OCI-LY7 (cell line): ENCODE measurements around the gene LRRC8C. TPM values are rescaled to one million over a fixed set of nuclear protein-coding genes. Genes with fewer than 3 reads are reported as not detected.

ENCODE experiments used
- BruUV-seq: library from RNA; stranded (reverse); fragments of 400-500 nt; replicated peaks from 2 replicates; lab custom pipeline; 2021; lab: Mats Ljungman, UMichigan
- CTCF ChIA-PET: fragments of 300-600 bp; sonication (Branson Sonifier 250); formaldehyde crosslinking; loops from one replicate; lab custom pipeline; 2022; ENCODE audit warnings: antibody characterized with exemption; ENCODE audit not compliant: unreplicated experiment; lab: Charles Lee
- POLR2A ChIA-PET: fragments of 300-600 bp; sonication (Branson Sonifier 250); formaldehyde crosslinking; loops from one replicate; lab custom pipeline; 2022; ENCODE audit warnings: antibody characterized with exemption; lab: Charles Lee
- DNase-seq: peaks from one replicate; pipeline ENCODE4 v3.0.0-alpha.2; 2015; ENCODE audit warnings: low spot score
- H2AFZ ChIP-seq: fragments of 200-600 bp; sonication (generic), shearing (Covaris generic); 2 replicates; pipeline ENCODE4 v1.6.1; 2014; ENCODE audit warnings: mild to moderate bottlenecking, antibody characterized with exemption, low read length, moderate library complexity
- H3K27ac ChIP-seq: fragments of 200-600 bp; sonication (generic); 2 replicates; pipeline ENCODE4 v1.5.1; 2014; ENCODE audit warnings: mixed run types, low read depth, mild to moderate bottlenecking, moderate library complexity, low read length, inconsistent platforms; ENCODE audit not compliant: poor library complexity, severe bottlenecking
- H3K36me3 ChIP-seq: fragments of 200-600 bp; sonication (generic); 2 replicates; pipeline ENCODE4 v1.6.1; 2014; ENCODE audit warnings: mild to moderate bottlenecking, antibody characterized with exemption, low read length, moderate library complexity, mixed read lengths; ENCODE audit not compliant: insufficient read depth
- H3K4me1 ChIP-seq: fragments of 200-600 bp; sonication (generic); 2 replicates; pipeline ENCODE4 v1.5.1; 2014; ENCODE audit warnings: mild to moderate bottlenecking, low read length; ENCODE audit not compliant: insufficient read depth, poor library complexity, severe bottlenecking
- H3K4me2 ChIP-seq: fragments of 200-600 bp; sonication (generic); 2 replicates; pipeline ENCODE4 v1.6.1; 2014; ENCODE audit warnings: mild to moderate bottlenecking, low read length
- H3K4me3 ChIP-seq: fragments of 200-600 bp; sonication (generic); 2 replicates; pipeline ENCODE4 v1.5.1; 2014; ENCODE audit warnings: mild to moderate bottlenecking, low read depth, low read length; ENCODE audit not compliant: poor library complexity, severe bottlenecking
- H3K79me2 ChIP-seq: fragments of 200-600 bp; sonication (generic); 2 replicates; pipeline ENCODE4 v1.6.1; 2016; ENCODE audit warnings: low read depth, mild to moderate bottlenecking, low read length, moderate library complexity, mixed read lengths; ENCODE audit not compliant: insufficient read depth
- H3K9me2 ChIP-seq: fragments of 200-600 bp; sonication (generic); 2 replicates; pipeline ENCODE4 v1.6.1; 2016; ENCODE audit warnings: mild to moderate bottlenecking, low read length, mixed read lengths; ENCODE audit not compliant: insufficient read depth
- H3K9me3 ChIP-seq: fragments of 200-600 bp; sonication (generic); 2 replicates; pipeline ENCODE4 v1.6.1; 2014; ENCODE audit warnings: mild to moderate bottlenecking, mixed run types, low read length, mixed read lengths
- H4K20me1 ChIP-seq: fragments of 200-600 bp; sonication (generic); 2 replicates; pipeline ENCODE4 v1.6.1; 2014; ENCODE audit warnings: mild to moderate bottlenecking, antibody characterized with exemption, low read length, moderate library complexity, mixed read lengths; ENCODE audit not compliant: insufficient read depth
- CTCF ChIP-seq: fragments of 200-600 bp; sonication (generic); conservative IDR thresholded peaks from 2 replicates; pipeline ENCODE4 v1.5.1; 2014; ENCODE audit warnings: mild to moderate bottlenecking, antibody characterized with exemption, low read length, moderate library complexity, mixed read lengths
- EZH2phosphoT487 ChIP-seq: fragments of 200-600 bp; sonication (generic); IDR thresholded peaks from 2 replicates; pipeline ENCODE4 v1.6.1; 2018; ENCODE audit warnings: low read depth, borderline replicate concordance, mild to moderate bottlenecking, mixed run types, antibody characterized with exemption, low read length, moderate library complexity, mixed read lengths
- intact Hi-C: fragments of 100-400 bp; cut with micrococcal nuclease; formaldehyde crosslinking; loops from one replicate; pipeline ENCODE4 v1.10.0; 2022; ENCODE audit not compliant: unreplicated experiment
- total RNA-seq, 2 experiments: library from RNA; depleted of rRNA in 1 of 2; stranded (reverse); fragments of >200 nt in 1 of 2; shearing (Covaris generic) in 1 of 2; gene quantifications; 2 replicates each; pipeline ENCODE4 v1.2.3, GENCODE V29; 2014 to 2022

The LRRC8C gene
- total RNA-seq, 2 experiments from 2014 or later: 6.0 to 9.0 TPM

- H3K9me2 ChIP-seq: no peaks in the 10 kb centered on the region
- intact Hi-C loops: no loop called here
- no peak overlapping the region for H3K4me3 ChIP-seq
- no peaks in the 10 kb centered on the region for H3K36me3 ChIP-seq
- no TSS peak for BruUV-seq
- no peaks in the 10 kb centered on the region for H3K4me1 ChIP-seq
- H4K20me1 ChIP-seq: no peaks in the 10 kb centered on the region
- H3K27ac ChIP-seq: no peak overlapping the region
- no peaks in the 10 kb centered on the region for H3K9me3 ChIP-seq
- H2AFZ ChIP-seq: no peak overlapping the region
- no peaks in the 10 kb centered on the region for H3K79me2 ChIP-seq
- ChIA-PET POLR2A (interaction anchor here (0.6 to 1.1 kb wide), 4 partner anchors 9 to 384 kb away, joined by 3 read pairs; no protein-coding TSS in a partner anchor), CTCF (no interaction called here)
- DNase-seq: no peak
- H3K4me2 ChIP-seq: no peak overlapping the region
- TF ChIP-seq CTCF (no peak), EZH2phosphoT487 (no peak)
Measured at GRCh38 chr1:89622895-89623294, 10.0 kb upstream of the LRRC8C start.

GRCh38 chr1:89624314-89624713, 8.6 kb upstream of the LRRC8C start:
- no TSS peak for BruUV-seq
- TF ChIP-seq CTCF: no peak
- TF ChIP-seq EZH2phosphoT487: no peak
- Histone ChIP-seq H3K4me2 (no peak overlapping the region), H3K4me3 (no peak overlapping the region), H2AFZ (no peak overlapping the region), H3K36me3 (no peaks in the 10 kb centered on the region), H3K4me1 (no peaks in the 10 kb centered on the region), H3K9me3 (no peaks in the 10 kb centered on the region), H4K20me1 (no peaks in the 10 kb centered on the region), H3K27ac (no peak overlapping the region), H3K79me2 (no peaks in the 10 kb centered on the region), H3K9me2 (no peaks in the 10 kb centered on the region)
- intact Hi-C loops: no loop called here
- ChIA-PET POLR2A (interaction anchor here (0.5 to 14.0 kb wide), 3 partner anchors 17 to 326 kb away, joined by 4 to 90 read pairs (median 5); no protein-coding TSS in a partner anchor), CTCF (no interaction called here)
- DNase-seq: no peak

GRCh38 chr1:89624715-89625323, 8.1 kb upstream of the LRRC8C start:
- ChIA-PET POLR2A (interaction anchor here (1.6 to 14.0 kb wide), 2 partner anchors 17 to 137 kb away, joined by 4 to 90 read pairs; no protein-coding TSS in a partner anchor), CTCF (no interaction called here)
- Histone ChIP-seq H3K9me2 (no peaks in the 10 kb centered on the region), H3K4me3 (no peak overlapping the region), H2AFZ (no peak overlapping the region), H3K79me2 (no peaks in the 10 kb centered on the region), H3K9me3 (no peaks in the 10 kb centered on the region), H3K36me3 (no peaks in the 10 kb centered on the region), H3K4me1 (no peaks in the 10 kb centered on the region), H3K27ac (no peak overlapping the region), H3K4me2 (no peak overlapping the region), H4K20me1 (no peaks in the 10 kb centered on the region)
- TF ChIP-seq CTCF (no peak), EZH2phosphoT487 (no peak)
- BruUV-seq: no TSS peak
- DNase-seq: no peak
- intact Hi-C loops: no loop called here
